GM19328 (cell line): Measurements from ENCODE around the gene APBA1.

Source experiments
- ATAC-seq: cut with Tn5 transposase; IDR thresholded peaks from one replicate; pipeline ENCODE4 v1.9.1; 2021; ENCODE audit warnings: mild to moderate bottlenecking, moderate library complexity; ENCODE audit not compliant: unreplicated experiment

The APBA1 gene

DNA sequence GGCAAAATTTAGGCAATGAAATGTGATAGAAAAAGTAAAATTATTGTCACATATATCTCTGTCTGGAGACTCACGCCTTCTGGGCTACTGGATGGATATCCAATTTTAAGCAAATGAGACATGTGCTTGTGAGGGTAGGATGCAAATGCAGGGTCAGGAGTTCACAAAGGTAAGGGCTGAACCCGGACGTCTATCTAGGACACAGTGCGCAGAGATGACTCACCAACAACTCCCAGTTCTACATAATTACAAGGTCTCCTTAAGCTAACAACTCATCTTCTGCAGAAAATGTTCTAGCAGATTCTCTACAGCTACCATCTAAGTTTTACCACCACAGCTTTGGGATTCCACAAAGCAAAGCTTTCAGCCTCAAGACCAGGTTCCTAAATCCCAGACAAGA, 186.7 kb downstream of the APBA1 start:
- ATAC-seq: no peak

- no peak for ATAC-seq
These were observed 188.2 kb downstream of the APBA1 start for GRCh38 chr9:69483886-69484422.

DNA sequence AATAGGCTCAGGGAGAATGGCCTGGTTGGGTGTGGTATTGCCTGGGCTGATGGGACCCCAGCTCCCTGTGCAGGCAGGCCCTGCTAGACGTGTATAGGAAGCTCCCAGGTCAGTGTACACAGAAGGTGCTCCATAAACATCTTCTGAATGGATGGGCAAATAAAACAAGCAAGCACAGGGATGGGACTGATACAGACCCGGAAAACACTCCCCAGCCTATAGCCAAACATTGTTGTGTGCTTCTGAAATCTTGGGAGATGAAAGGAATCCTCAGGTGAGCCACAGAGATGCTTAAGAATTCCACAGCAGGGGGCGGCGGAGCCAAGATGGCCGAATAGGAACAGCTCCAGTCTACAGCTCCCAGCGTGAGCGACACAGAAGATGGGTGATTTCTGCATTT, 195.4 kb downstream of the APBA1 start:
- no peak for ATAC-seq

GRCh38 chr9:69476016-69476415, 196.2 kb downstream of the APBA1 start:
- no peak for ATAC-seq

- ATAC-seq: no peak
These were observed 197.3 kb downstream of the APBA1 start for GRCh38 chr9:69474821-69475220.

GRCh38 chr9:69472101-69472620, 200.0 kb downstream of the APBA1 start:
- no peak for ATAC-seq

- no peak for ATAC-seq
These were observed 200.7 kb downstream of the APBA1 start for GRCh38 chr9:69471433-69471832.

- ATAC-seq: no peak
These were observed 201.8 kb downstream of the APBA1 start for GRCh38 chr9:69470186-69470977.

DNA sequence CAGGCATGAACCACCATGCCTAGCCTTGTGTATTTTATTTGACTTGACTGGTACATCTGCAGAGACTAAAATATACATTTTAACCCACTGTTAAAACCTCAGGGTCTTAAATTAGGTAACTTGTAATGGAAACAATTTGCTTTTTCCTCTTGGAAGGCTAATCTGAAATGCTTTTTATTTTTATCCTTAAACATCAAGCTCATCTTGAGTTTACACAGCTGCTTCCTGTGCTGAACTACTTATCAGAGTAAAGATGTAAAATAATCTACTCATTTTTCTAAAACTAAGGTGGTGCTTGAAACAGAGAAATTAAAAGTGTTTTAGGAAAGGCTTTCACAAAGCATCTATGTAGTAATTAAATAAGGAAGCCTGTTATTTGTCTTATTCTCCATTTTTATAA, 203.0 kb downstream of the APBA1 start:
- ATAC-seq: no peak

DNA sequence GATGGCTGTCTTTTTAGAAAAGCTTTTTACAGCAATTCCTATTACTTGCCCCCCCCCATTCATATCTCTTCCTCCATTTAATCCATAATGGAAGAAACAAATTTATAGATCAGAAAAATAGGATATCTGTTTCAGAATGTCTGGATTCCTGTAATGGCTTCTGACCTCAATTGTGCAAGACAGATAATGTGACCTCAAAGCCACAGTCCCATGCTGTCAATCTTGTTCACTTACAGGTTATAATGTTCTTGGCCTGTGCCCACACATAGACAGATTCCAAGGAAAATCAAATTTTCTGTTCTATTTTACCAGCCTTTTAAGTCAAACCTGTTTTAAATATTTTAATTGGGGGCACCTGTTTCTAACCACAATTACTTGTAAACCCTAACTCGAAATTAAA, 203.8 kb downstream of the APBA1 start:
- ATAC-seq: no peak

- no peak for ATAC-seq
These were observed 206.0 kb downstream of the APBA1 start for GRCh38 chr9:69466151-69466550.

GRCh38 chr9:69465473-69465872, 206.7 kb downstream of the APBA1 start:
- no peak for ATAC-seq

DNA sequence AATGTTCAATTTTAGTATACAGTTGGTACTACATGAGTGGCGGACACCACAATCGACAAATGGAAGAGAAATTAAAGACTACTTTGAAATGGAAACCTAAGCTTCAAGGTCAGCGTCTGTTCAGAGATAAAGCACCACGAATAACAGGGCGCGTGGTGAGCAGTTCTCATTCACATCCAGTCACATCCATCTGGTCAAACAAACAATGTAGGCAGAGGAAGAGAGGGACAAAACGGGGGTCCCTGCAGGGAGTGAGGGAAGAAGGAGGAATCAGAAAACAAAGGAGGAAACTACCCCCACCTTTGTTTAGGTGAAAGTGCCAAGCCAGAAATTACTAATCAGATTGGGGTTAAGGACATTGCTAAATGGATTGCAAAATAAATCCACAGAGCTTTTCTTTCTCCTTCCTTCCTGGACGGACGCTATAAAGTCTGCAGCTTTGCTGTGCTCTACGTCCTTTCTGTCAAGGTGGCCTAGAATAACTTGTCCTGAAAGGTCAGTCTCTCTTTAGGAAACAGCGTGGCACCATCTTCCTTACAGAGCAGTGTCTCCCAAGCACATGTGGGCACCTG, 208.6 kb downstream of the APBA1 start:
- no peak for ATAC-seq

DNA sequence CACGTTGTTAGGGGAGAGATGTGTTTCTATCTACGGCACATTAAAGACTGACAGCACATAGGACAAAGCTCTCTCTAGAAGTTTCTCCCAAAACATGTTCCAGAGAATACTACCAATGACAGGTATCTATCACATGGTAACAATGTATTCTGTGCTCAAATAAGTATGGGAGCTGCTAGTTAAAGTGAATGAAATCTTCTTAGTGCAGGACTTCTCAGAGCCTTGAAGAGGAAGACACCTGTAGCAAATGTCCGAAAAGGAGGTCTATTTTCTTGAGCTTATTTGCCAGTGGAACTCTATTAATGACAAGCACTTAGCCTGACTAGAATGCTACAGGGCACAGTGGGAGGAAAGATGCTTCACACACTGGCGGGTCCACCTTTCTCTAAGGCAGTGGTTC, 209.8 kb downstream of the APBA1 start:
- ATAC-seq: no peak

- no peak for ATAC-seq
These were observed 210.9 kb downstream of the APBA1 start for GRCh38 chr9:69461103-69461887.

- ATAC-seq: no peak
These were observed 212.2 kb downstream of the APBA1 start for GRCh38 chr9:69460012-69460411.

DNA sequence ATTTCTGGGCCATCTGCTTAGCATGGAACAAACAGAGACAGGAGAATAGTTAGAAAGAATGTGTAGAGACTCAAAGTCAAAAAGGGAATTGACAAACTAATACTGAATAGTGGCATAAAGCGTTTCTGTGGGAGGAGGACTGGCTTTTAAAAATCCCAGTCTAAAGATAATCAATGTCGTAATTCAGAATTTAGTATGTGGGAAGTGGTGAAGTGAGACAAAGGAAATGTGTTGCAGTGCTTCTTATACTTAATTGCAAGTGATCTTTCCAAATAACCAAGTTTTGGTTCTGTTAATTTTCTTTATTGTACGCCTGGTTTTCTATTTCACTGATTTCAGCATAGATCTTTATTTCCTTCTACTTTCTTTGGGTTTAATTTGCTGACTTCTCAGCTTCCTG, 214.0 kb downstream of the APBA1 start:
- ATAC-seq: no peak

DNA sequence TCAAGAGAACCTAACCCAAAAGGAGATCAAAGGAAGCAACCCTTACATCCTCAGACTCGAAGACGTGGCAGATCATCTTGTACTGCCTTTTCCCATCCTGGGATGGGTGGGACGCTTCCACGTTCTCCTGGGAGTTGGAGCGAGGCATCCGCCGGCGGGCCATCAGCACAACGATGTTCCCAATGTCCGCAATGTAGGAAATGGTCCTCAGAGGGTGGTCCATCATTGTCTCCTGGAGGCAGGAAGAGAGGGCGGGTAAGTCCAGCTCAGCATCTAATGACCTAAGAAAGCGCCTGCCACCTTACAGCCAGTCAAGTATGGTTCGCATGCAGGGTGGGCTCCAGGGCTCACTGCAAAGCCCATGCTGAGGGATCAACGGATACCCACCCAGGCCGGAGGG, 216.0 kb downstream of the APBA1 start:
- no peak for ATAC-seq

- no peak for ATAC-seq
These were observed 216.9 kb downstream of the APBA1 start for GRCh38 chr9:69455311-69455710.

- no peak for ATAC-seq
These were observed 217.8 kb downstream of the APBA1 start for GRCh38 chr9:69454321-69454720.

DNA sequence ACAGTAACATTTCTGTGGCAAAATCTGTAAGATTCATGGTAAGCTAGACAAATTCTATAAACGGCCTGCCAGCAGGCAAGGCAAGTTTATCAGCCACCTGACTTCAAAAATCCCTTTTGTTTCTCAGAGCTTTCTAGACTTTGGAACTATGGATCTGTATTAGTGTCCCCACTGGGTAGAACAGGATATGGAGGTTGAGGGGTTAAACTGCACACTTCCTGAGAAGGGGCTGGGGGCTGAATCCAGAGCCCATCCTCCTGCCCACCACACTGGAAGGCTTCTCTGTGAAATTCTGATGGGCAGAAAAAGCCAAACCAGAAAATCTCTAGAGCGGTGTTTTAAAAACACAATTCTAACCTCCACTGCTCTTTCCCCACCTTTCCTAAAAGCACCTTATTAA, 218.4 kb downstream of the APBA1 start:
- ATAC-seq: no peak
